Suprapubic skin (tissue), 4 donors: Measurements from ENCODE around the gene BCAS4. TPM values are rescaled to one million over a fixed set of nuclear protein-coding genes. Genes with fewer than 3 reads are reported as not detected.

Experiments used
- DNase-seq, 2 donors: peaks; one replicate each; pipeline ENCODE4 v3.0.0-alpha.2; 2019; ENCODE audit warnings: low spot score in 2 of 2
- H3K27ac ChIP-seq: fragments of 200-600 bp; sonication (generic); one replicate; pipeline ENCODE4 v1.5.1; 2019
- H3K27me3 ChIP-seq: fragments of 200-600 bp; sonication (generic); one replicate; pipeline ENCODE4 v1.5.1; 2019
- H3K36me3 ChIP-seq: fragments of 200-600 bp; sonication (generic); one replicate; pipeline ENCODE4 v1.5.1; 2019
- H3K4me1 ChIP-seq: fragments of 200-600 bp; sonication (generic); one replicate; pipeline ENCODE4 v1.5.1; 2019
- H3K4me3 ChIP-seq: fragments of 200-600 bp; sonication (generic); one replicate; pipeline ENCODE4 v1.5.1; 2019; ENCODE audit warnings: mild to moderate bottlenecking
- H3K9me3 ChIP-seq: fragments of 200-600 bp; sonication (generic); one replicate; pipeline ENCODE4 v1.5.1; 2019
- EP300 ChIP-seq: sonication (generic); formaldehyde crosslinking; IDR thresholded peaks from one replicate; pipeline ENCODE4 v1.6.1; 2017; ENCODE audit warnings: antibody characterized with exemption
- POLR2A ChIP-seq, 2 donors: fragments of 450-650 bp; IDR thresholded peaks; one replicate each; pipeline ENCODE4 v1.6.1; 2017; ENCODE audit warnings: antibody characterized with exemption in 2 of 2, mild to moderate bottlenecking in 2 of 2, moderate library complexity in 2 of 2
- POLR2AphosphoS5 ChIP-seq, 3 donors: sonication (generic); formaldehyde crosslinking; IDR thresholded peaks; one replicate each; pipeline ENCODE4 v1.6.1; 2017; ENCODE audit warnings: antibody characterized with exemption in 3 of 3
- WGBS: methylation state at CpG from one replicate; pipeline ENCODE4 v1.1.5; 2018; 5-methylcytosine and 5-hydroxymethylcytosine counted together
- total RNA-seq, 4 donors: library from RNA; depleted of rRNA; stranded (reverse); fragments of >200 nt; gene quantifications; one replicate each; pipeline ENCODE4 v1.1.0, GENCODE V29; 2016
- TF ChIP-seq, protein P1 (sequence below), 2 donors: fragments of 200-600 bp in 1 of 2; fragments of 450-650 bp in 1 of 2; sonication (generic) in 1 of 2; IDR thresholded peaks; one replicate each; pipeline ENCODE4 v1.5.1; 2016 to 2019; ENCODE audit warnings: antibody characterized with exemption in 2 of 2, mild to moderate bottlenecking in 1 of 2, moderate library complexity in 1 of 2

BCAS4 gene
- total RNA-seq, 4 donors from 2014 or later = 0.91 to 2.6 (median 1.2) TPM

DNA sequence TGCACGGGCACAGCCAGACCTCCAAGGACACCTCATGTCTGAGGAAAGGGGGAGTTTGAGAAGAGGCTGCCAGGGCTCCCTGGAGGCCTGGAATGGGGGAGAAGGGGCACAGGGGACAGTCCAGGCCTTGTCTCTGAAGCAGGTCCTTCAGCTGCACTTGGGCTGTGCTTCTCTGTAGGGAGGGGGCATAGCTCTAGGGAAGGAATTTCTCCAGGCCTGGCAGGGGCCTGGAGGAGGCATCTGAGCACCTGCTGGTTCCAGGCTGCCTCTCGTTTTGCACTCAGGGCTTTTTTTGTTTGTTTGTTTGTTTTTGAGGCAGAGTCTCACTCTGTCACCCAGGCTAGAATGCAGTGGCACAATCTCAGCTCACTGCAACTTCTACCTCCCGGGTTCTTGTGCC, 67.7 kb downstream of the BCAS4 start:
- 73% methylated on average over 3 of the region's 3 CpGs for WGBS
- no peak for DNase-seq
- Histone ChIP-seq H3K9me3 (no peaks in the 10 kb centered on the region), H3K27me3 (no peaks in the 10 kb centered on the region), H3K27ac (no peak overlapping the region), H3K4me1 (no peaks in the 10 kb centered on the region), H3K36me3 (no peaks in the 10 kb centered on the region), H3K4me3 (no peak overlapping the region)
- no peak for TF ChIP-seq EP300
- no peak for TF ChIP-seq POLR2AphosphoS5 (IDR thresholded peaks at IDR 0.05)
- no peak for TF ChIP-seq POLR2A (IDR thresholded peaks at IDR 0.05)
- TF ChIP-seq, protein P1, sequence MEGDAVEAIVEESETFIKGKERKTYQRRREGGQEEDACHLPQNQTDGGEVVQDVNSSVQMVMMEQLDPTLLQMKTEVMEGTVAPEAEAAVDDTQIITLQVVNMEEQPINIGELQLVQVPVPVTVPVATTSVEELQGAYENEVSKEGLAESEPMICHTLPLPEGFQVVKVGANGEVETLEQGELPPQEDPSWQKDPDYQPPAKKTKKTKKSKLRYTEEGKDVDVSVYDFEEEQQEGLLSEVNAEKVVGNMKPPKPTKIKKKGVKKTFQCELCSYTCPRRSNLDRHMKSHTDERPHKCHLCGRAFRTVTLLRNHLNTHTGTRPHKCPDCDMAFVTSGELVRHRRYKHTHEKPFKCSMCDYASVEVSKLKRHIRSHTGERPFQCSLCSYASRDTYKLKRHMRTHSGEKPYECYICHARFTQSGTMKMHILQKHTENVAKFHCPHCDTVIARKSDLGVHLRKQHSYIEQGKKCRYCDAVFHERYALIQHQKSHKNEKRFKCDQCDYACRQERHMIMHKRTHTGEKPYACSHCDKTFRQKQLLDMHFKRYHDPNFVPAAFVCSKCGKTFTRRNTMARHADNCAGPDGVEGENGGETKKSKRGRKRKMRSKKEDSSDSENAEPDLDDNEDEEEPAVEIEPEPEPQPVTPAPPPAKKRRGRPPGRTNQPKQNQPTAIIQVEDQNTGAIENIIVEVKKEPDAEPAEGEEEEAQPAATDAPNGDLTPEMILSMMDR (IDR thresholded peaks at IDR 0.05) = no peak

- no peak overlapping the region for H3K4me3 ChIP-seq
- H3K27ac ChIP-seq = no peak overlapping the region
- WGBS = 89% methylated on average over 5 of the region's 6 CpGs
- TF ChIP-seq, protein P1 (IDR thresholded peaks at IDR 0.05) = no peak
- TF ChIP-seq POLR2A (IDR thresholded peaks at IDR 0.05) (no peak), POLR2AphosphoS5 (IDR thresholded peaks at IDR 0.05) (no peak), EP300 (no peak)
- no peaks in the 10 kb centered on the region for H3K4me1 ChIP-seq
- H3K27me3 ChIP-seq = no peaks in the 10 kb centered on the region
- no peaks in the 10 kb centered on the region for H3K9me3 ChIP-seq
- H3K36me3 ChIP-seq = no peaks in the 10 kb centered on the region
- DNase-seq = no peak
These were observed 70.3 kb downstream of the BCAS4 start for GRCh38 chr20:50865114-50865513.

- Histone ChIP-seq H3K36me3 (no peaks in the 10 kb centered on the region), H3K27me3 (no peaks in the 10 kb centered on the region), H3K9me3 (no peaks in the 10 kb centered on the region), H3K4me1 (no peaks in the 10 kb centered on the region), H3K27ac (no peak overlapping the region), H3K4me3 (no peak overlapping the region)
- DNase-seq = no peak
- TF ChIP-seq EP300 (no peak), POLR2AphosphoS5 (IDR thresholded peaks at IDR 0.05) (no peak), POLR2A (IDR thresholded peaks at IDR 0.05) (no peak)
- TF ChIP-seq, protein P1 (IDR thresholded peaks at IDR 0.05) = no peak
- WGBS = 71% methylated on average over 1 of the region's 7 CpGs
These were observed 70.7 kb downstream of the BCAS4 start for GRCh38 chr20:50865591-50865990.

DNA sequence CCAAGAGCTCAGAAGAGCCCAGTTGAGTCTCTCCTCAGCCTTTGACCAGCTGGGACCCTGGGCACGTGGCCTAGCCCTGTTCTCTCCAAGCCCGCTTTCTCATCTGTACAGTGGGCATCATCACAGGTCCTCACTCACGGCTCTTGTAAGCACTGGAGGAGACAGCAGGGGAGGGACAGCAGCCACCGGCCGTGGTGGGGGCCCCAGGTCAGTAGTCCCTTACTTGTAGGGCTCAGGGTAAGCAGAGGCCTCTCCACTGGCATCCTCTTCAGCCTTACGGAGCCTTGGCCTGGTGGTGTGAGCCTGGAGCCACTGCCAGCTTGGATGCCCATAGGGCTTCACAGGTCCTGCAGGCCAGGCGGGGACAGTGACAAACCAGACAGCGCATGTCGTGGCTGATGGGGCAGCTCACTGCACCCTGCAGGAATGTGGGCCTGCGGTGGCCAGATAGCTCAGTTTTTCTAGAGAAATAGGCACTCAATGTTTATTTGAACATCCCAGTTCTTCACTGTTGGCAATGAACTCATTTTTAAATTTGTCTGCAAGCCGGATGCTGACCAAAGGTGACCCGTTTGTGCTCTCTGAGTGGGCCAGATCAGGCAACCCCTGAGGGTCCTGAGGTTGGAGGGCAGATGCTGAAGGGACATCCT, 71.3 kb downstream of the BCAS4 start:
- TF ChIP-seq, protein P1 (IDR thresholded peaks at IDR 0.05) = no peak
- TF ChIP-seq EP300 (no peak), POLR2AphosphoS5 (IDR thresholded peaks at IDR 0.05) (no peak), POLR2A (IDR thresholded peaks at IDR 0.05) (no peak)
- H3K36me3 ChIP-seq = no peaks in the 10 kb centered on the region
- no peak for DNase-seq
- WGBS = 86% methylated on average over 11 of the region's 12 CpGs
- no peaks in the 10 kb centered on the region for H3K4me1 ChIP-seq
- no peaks in the 10 kb centered on the region for H3K9me3 ChIP-seq
- H3K4me3 ChIP-seq = no peak overlapping the region
- H3K27ac ChIP-seq = no peak overlapping the region
- no peaks in the 10 kb centered on the region for H3K27me3 ChIP-seq

- Histone ChIP-seq H3K36me3 (no peaks in the 10 kb centered on the region), H3K27me3 (no peaks in the 10 kb centered on the region), H3K27ac (no peak overlapping the region), H3K4me3 (no peak overlapping the region), H3K4me1 (no peaks in the 10 kb centered on the region), H3K9me3 (no peaks in the 10 kb centered on the region)
- 89% methylated on average over 9 of the region's 9 CpGs for WGBS
- TF ChIP-seq EP300 = no peak
- no peak for TF ChIP-seq POLR2AphosphoS5 (IDR thresholded peaks at IDR 0.05)
- no peak for TF ChIP-seq POLR2A (IDR thresholded peaks at IDR 0.05)
- TF ChIP-seq, protein P1 (IDR thresholded peaks at IDR 0.05) = no peak
- no peak for DNase-seq
These were observed 72.0 kb downstream of the BCAS4 start for GRCh38 chr20:50866831-50867230.
